GM19324 (cell line): ENCODE results near the gene SPO11.

Source experiments
- ATAC-seq: cut with Tn5 transposase; IDR thresholded peaks from one replicate; pipeline ENCODE4 v1.9.1; 2021; ENCODE audit warnings: mild to moderate bottlenecking, moderate library complexity; ENCODE audit not compliant: unreplicated experiment, low FRiP score

SPO11 gene

GRCh38 chr20:57309544-57310115, 20.0 kb upstream of the SPO11 start:
- ATAC-seq: no peak

- ATAC-seq: no peak
Measured at GRCh38 chr20:57310821-57311514, 18.6 kb upstream of the SPO11 start.

GRCh38 chr20:57312138-57312537, 17.5 kb upstream of the SPO11 start:
- ATAC-seq: no peak

DNA sequence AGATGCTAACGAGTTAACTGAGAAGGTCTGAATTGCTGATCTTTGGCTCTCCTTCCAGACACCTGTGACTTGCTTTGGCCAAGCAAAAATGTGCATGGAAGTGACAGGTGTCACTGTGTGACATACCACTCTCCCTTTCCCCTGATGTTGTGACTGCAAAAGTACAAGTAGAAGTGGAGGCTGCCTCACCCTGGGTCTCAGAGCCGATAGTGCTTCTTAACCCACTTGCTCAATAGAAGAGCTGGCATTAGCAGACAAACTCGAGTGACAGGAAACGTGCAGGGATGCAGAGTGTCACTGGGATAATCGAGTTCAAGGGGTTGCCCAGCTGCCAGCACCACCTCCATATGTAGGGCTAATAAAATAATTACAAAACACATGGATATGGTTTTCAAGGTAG, 16.4 kb upstream of the SPO11 start:
- no peak for ATAC-seq

DNA sequence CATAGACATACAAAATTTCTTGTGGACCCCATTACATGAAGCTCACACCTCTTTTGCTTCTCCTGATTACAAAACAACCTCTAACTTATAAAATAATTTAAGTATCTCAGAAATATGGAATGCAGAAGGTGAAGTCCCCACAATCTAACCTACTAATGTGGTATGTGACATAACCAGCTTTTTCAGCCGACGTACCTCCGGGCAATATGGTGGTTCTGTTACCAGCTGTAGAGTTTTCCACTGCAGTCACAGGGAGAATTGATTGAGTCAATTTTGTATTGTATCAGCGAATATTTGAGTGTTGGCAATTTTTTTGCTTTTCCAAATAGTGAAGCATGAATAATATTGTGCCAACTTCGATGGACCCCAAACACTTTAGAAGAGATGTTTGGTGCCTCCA, 15.7 kb upstream of the SPO11 start:
- ATAC-seq: no peak

DNA sequence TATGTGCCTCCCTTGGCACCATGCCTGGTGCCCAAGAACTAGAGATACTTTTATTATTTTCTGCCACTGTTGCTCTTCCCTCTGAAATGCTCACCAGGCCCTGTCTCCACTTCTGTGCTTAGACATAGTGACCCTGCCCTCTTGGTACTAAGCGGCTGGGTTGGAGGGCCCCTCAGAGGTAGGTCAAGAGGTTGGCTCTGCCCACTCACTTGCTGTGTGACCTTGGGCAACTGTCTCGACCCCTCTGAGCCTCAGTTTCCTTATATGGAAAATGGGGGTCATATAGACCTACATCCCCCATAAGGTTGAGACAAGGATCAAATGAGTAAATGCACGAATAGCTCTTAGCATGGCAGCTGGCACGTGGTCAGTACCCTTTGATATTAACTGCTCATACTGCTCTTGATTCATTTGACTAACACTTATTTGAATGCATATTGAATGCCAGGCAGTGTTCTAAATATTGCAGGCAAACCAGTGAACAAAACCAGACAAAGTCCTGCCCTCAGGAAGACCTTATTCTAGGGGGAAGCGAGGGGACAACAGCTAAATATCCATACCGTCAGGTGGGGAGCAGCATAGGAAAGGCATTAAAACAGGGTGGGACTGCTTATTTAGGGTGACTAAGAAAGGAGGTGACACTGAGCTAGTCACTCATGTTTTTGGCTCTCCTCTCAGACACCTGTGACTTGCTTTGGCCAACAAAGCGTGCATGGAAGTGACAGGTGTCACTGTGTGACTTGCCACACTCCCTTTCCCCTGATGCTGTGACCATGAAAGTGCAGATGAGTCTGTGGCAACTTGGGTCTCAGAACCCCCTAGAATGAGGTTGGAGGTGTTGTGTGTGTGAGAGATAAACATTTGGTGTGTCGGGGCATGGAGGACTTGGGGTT, 14.3 kb upstream of the SPO11 start:
- ATAC-seq: no peak

DNA sequence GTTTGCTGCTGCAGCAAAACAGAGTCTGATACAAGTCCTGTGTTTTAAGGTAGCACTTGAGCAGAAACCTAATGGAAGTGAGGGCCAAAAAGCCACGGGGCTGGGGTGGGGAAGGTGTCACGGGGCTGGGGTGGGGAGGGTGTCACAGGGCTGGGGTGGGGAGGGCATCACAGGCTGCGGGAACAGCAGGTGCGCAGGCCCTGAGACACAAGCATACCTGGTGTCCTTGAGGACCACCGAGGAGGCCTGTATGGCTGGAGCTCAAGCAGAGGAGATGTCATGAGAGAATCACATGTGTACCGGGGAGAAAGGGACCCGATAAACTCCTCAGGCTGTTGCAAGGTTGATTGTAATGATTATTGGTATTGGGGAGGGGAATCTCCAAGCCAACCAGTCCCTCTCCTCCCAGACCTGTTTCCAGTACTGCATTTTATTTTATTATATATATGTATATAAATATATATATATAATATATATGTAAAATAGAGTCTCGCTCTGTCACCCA, 13.6 kb upstream of the SPO11 start:
- ATAC-seq: no peak

DNA sequence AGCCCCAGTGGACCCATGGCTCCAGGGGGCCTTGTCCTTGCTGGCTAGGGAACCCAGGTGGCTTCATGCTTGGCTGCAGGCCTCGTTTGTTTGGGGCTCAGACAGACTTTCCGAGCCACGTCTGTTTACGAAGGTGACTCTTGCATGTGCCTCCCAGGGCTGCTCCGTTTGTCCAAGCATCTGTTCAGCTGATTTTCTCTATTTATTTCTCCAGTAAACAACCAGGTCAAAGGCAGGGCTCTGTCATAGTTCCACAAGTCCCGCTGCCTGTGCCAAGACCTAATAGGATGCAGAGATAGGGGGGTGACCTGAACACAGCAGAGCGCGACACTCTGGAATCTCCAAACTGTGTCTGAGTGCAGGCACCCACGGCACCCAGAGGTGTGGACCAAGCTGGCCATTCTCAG, 12.8 kb upstream of the SPO11 start:
- no peak for ATAC-seq

DNA sequence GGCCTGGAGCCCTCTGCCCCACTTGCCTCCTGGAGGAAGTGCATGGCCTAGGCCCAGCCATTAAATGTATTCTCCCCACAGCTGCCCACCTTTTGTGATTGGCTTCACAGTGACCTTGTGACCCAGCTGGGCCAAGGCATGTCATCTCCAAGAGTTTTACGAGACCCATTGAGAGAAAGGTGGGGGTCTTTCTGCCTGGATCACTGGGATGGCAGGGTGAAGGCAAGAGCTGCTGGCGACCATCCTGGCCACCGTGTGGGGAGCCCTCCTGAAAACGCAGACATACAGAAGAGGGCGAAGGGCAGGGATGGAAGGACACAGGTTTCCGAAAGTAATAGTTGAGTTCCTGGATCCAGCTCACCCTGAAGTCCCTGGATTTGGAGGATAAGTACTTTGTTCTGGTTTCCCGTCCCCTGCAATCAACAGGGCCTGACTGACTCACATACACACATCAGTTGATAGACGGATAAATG, 12.3 kb upstream of the SPO11 start:
- ATAC-seq: no peak

DNA sequence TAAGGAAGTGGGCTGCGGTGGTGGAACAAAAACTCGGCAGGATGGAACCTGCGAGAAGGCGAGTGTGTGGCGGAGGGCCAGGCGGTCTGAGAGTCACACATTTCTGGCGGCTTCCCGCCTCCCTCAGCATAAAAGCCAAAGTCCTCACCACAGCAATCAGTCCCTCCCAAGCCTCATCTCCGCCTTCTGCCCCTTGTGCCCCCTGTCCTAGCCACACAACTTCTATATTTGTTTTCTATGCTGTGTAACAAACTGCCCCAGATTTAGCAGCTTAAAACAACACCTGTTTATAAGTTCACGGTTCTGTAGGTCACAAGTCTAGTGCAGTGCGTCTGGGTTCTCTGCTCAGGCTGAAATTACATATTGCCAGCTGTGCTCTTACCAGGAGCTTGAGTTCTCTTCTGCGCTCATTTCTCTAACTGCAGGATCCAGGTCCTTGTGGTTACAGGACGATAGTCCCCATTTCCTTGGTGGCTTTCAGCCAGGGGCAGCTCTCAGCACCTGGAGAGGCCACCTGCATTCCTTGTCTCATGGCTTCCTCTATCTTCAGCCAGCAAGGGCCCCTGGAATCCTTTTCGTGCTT, 11.7 kb upstream of the SPO11 start:
- ATAC-seq: no peak

DNA sequence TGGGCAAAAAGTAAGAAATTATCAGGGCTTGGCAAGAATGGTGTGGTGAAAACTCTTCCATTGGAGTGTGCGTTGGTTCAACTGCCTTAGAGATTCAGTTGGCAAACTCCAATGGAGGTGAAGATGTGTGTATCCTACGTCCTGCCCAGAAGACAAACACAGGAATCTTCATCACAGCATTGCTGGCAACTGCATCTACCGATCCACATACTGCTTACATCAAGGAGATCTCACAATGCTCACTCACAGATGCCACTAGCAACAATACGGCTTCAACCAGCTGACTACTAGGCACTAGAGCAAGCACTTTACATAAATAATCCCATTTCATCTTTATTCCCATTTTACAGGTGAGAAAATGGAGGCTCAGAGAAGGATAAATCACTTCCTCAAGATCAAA, 10.0 kb upstream of the SPO11 start:
- no peak for ATAC-seq

- no peak for ATAC-seq
Measured at GRCh38 chr20:57320358-57320757, 9.2 kb upstream of the SPO11 start.

- no peak for ATAC-seq
Measured at GRCh38 chr20:57321142-57321541, 8.5 kb upstream of the SPO11 start.

- no peak for ATAC-seq
Measured at GRCh38 chr20:57322476-57322875, 7.1 kb upstream of the SPO11 start.

- ATAC-seq: no peak
Measured at GRCh38 chr20:57323034-57323433, 6.6 kb upstream of the SPO11 start.

DNA sequence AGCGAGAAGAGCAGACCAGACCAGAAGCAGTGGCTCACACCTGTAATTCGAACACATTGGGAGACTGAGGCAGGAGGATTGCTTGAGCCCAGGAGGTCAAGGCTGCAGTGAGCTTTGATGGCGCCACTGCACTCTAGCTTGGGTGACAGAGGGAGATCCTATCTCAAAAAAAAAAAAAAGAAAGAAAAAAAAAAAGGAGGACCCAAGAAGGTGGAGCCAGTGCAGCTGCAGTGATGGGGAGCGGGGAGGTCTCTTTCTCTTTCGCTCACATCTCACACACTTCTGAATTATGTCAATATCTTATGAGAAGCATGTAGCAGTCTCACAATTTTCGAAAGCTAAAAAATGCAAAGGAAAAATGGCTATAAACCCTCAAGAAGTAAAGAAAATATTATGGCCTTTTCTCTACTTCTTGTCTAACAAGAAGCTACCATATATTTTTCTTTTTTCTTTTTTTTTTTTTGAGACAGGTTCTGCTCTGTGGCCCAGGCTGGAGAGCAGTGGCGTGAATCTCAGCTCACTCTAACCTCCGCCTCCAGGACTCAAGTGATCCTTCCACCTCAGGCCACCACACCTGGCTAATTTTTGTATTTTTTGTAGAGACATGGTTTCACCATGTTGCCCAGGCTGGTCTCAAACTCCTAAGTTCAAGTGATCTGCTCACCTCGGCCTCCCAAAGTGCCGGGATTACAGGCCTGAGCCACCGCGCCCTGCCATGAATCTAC, 3.8 kb upstream of the SPO11 start:
- ATAC-seq: no peak

GRCh38 chr20:57326667-57327455, 2.7 kb upstream of the SPO11 start:
- no peak for ATAC-seq

GRCh38 chr20:57327820-57328219, 1.8 kb upstream of the SPO11 start:
- ATAC-seq: no peak

DNA sequence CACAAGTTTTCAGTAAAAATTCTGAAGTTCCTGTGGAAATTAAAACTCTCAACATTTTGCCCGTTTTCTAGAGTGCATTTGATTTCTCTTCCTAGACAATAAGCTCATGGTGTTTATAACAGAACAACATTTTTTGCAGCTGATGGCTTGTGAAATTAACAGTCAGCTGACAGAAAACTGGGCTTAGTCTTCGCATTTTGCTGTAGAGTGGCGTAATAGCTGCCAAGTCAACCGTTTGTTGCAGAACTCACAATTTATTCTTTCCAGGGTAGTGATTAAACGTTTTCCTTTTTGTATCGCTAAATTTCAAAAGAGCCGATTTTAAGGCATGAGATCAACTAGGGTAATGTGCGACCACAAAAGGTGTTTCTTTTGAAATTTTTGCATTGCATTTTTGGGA, 1.4 kb downstream of the SPO11 start:
- ATAC-seq: no peak
